HAP-1 (cell line): ENCODE measurements around the gene DTNBP1.
"Not testable (repeated sequence)": the region's sequence is repeated elsewhere in the genome, so short reads cannot be mapped to it uniquely, and the experiment has no call there.

Experiments used
- DNase-seq, 2 experiments: peaks; one replicate each; pipeline ENCODE4 v3.0.0-alpha.2; 2016 to 2020; ENCODE audit warnings: low spot score in 2 of 2
- H3K27me3 ChIP-seq: fragments of 250-450 bp; sonication (Bioruptor Pico); 2 replicates; pipeline ENCODE4 v1.5.1; 2020; ENCODE audit warnings: low read depth, mild to moderate bottlenecking, moderate library complexity
- H3K36me3 ChIP-seq: fragments of 250-450 bp; sonication (Bioruptor Pico); replicated peaks from 2 replicates; pipeline ENCODE4 v1.5.1; 2020; ENCODE audit warnings: mild to moderate bottlenecking
- H3K4me1 ChIP-seq: fragments of 250-450 bp; sonication (Bioruptor Pico); 2 replicates; pipeline ENCODE4 v1.5.1; 2020; ENCODE audit warnings: mild to moderate bottlenecking
- H3K4me3 ChIP-seq: fragments of 250-450 bp; sonication (Bioruptor Pico); 2 replicates; pipeline ENCODE4 v1.5.1; 2020; ENCODE audit warnings: mild to moderate bottlenecking, moderate library complexity
- H3K9me3 ChIP-seq: fragments of 250-450 bp; sonication (Bioruptor Pico); 2 replicates; pipeline ENCODE4 v1.5.1; 2020; ENCODE audit warnings: mild to moderate bottlenecking, moderate library complexity
- in situ Hi-C: fragments of 300-500 bp; cut with MboI; formaldehyde crosslinking; loops from 3 replicates; pipeline ENCODE4 v1.14.3; 2020; ENCODE audit warnings: low sequenced_read_pairs, inconsistent platforms, mixed read lengths

DTNBP1 gene

DNA sequence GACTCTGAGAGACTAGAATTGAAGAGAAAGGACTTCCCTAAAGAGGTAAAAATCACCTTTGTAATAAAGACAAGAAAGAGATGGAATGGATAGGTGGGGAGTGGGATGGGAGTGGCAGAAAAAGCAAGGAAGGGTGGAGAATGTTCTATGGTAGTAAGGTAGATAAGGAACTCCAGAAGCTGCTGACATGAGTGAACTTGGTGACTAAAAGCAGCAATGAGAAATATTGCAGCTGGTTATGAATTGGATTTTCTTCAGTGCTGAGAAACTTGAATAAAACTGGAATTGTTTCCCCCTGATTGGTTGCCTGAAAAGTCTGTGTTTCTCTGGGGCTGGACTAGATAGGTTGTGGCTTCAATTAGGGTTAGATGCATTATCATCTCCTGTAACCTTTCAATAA is 15.7 kb upstream of the DTNBP1 start:
- in situ Hi-C loops = no loop called here
- Histone ChIP-seq H3K4me3 (no peak overlapping the region), H3K4me1 (no peaks in the 10 kb centered on the region), H3K36me3 (no peaks in the 10 kb centered on the region), H3K9me3 (no peaks in the 10 kb centered on the region), H3K27me3 (peaks cover 2% of the 10 kb centered on the region; the same call in 1 of the 2 replicates)
- no peak for DNase-seq

DNA sequence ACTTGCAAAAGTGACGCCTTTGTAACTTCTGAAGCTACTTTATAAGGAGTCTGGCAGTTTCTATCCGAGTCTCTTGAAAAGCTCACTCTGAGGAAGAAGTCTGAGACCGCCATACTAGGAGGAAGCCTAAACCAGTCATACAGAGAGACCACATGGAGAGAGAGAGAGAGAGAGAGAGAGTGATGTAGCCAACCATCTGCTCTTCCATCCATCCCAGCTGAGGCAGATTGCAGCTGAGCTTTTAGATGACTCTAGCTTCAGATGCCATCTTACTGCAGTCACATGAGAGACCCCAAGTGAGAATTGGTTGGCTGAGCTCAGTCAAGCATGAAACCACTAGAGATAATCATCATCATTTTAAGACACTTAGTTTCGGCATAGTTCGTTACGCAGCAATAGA is 15.0 kb upstream of the DTNBP1 start:
- H3K27me3 ChIP-seq = peaks cover 6% of the 10 kb centered on the region; the same call in 1 of the 2 replicates
- no peaks in the 10 kb centered on the region for H3K4me1 ChIP-seq
- H3K9me3 ChIP-seq = no peaks in the 10 kb centered on the region
- no peaks in the 10 kb centered on the region for H3K36me3 ChIP-seq
- in situ Hi-C loops = no loop called here
- DNase-seq = no peak
- H3K4me3 ChIP-seq = no peak overlapping the region

DNA sequence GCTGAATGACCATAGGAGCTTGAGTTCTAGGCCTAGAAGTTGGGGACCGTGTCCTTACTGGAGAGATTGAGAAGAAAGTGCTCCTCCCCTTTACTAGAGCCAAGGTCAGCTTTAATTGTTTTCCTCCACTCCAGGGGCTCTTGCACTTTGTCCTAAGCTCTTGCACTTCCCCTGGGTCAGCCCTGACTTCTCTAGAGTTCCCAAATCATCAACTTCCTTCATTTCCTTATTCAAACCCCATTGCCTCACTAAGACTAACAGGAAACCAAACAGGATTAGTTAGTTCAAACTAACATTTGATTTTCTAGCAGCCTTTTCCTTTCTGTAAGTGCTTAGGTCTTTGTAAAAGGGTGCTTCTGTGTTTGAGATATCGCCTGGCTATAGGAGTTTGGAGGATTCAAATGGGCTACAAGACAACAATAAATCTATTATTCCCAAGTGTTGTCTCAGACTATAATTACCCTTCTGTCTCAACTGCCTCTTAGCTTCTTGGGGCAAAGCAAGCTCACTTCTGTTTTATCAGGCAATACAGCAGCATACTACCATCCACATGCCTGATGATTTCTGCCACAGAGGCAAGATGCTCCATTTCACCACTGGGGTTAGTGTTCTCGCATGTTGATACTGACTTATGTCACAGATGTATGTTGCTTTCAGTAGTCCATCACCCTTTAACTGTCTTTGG is 12.8 kb upstream of the DTNBP1 start:
- H3K27me3 ChIP-seq = peaks cover 9% of the 10 kb centered on the region; the same call in 1 of the 2 replicates
- H3K4me3 ChIP-seq = no peak overlapping the region
- DNase-seq = no peak
- no peaks in the 10 kb centered on the region for H3K4me1 ChIP-seq
- in situ Hi-C loops = no loop called here
- no peaks in the 10 kb centered on the region for H3K9me3 ChIP-seq
- H3K36me3 ChIP-seq = no peaks in the 10 kb centered on the region

DNA sequence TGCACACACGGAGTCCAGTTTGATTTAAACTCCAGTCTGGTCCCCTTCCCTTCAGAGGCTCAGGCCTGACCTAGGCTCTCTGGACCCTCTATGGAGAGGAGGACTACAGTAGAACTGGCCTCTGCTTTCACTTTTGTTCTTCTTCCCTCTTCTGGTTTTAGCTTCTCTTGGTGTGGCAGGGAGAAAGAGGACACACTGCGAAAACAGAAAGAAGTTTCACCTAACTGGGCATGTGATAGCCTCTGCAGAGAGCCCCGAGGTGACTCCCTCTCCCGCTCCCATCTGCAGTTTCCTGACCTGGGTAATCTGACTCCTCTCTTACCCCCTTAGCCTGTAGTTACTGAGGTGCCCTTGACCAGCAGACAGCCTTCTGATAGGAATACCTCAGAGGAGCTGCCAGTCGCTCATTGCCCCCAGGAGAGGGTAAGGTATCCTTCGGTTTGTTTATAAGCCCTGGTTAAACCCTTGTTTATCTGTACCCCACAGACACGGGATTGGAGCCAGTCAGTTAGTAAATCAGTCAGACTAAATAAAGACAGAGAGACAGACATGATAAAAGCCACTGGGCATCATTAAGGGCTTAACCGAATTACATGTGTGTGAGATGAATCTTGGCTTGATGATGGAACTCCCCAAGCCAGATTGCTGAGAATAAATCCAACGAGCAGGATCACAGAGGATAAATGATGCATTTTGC is 12.0 kb upstream of the DTNBP1 start:
- DNase-seq = no peak
- in situ Hi-C loops = no loop called here
- Histone ChIP-seq H3K27me3 (peaks cover 12% of the 10 kb centered on the region), H3K9me3 (no peaks in the 10 kb centered on the region), H3K4me1 (no peaks in the 10 kb centered on the region), H3K4me3 (no peak overlapping the region), H3K36me3 (no peaks in the 10 kb centered on the region)

DNA sequence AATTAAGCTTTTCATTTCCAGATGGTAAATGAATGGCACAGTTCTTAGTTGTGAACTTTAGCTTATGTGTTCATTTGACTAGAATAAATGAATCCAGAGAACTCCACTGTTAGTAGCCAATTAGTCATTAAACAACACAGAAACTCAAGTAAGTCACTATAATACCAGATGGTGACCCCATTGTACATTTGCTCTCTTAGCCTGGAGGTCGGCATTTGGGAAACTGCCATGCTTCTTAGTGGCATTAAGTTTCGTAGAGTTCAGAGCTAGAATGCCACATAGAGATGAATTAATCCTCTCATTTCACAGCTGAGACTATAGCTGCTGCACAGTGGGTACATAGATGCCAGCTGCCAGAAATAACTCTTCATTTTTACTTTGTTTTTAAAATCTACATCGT is 10.8 kb upstream of the DTNBP1 start:
- Histone ChIP-seq H3K36me3 (no peaks in the 10 kb centered on the region), H3K4me3 (no peak overlapping the region), H3K9me3 (no peaks in the 10 kb centered on the region), H3K27me3 (peaks cover 16% of the 10 kb centered on the region), H3K4me1 (no peaks in the 10 kb centered on the region)
- DNase-seq = no peak
- in situ Hi-C loops = no loop called here

DNA sequence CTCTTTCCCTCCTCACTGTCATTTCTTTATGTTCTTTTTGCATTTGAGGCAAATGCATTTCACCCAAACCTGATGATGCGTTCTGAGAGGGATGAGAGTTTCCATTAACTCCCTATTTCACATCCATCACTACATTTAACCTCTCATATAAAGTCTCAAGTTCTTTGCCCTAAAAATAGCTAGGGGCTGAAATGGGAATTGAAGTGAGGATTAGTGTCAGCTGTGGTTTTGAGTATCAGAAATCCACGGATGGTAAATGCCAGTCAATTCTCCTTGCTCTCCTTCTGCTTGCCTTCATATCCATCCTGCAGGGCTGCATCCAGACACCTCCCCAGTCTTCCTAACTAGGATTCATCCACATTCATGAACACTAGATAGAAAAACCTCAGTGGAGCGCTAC is 10.0 kb upstream of the DTNBP1 start:
- in situ Hi-C loops = no loop called here
- no peak overlapping the region for H3K4me3 ChIP-seq
- no peaks in the 10 kb centered on the region for H3K4me1 ChIP-seq
- H3K36me3 ChIP-seq = no peaks in the 10 kb centered on the region
- no peaks in the 10 kb centered on the region for H3K9me3 ChIP-seq
- H3K27me3 ChIP-seq = peaks cover 20% of the 10 kb centered on the region
- DNase-seq = no peak

DNA sequence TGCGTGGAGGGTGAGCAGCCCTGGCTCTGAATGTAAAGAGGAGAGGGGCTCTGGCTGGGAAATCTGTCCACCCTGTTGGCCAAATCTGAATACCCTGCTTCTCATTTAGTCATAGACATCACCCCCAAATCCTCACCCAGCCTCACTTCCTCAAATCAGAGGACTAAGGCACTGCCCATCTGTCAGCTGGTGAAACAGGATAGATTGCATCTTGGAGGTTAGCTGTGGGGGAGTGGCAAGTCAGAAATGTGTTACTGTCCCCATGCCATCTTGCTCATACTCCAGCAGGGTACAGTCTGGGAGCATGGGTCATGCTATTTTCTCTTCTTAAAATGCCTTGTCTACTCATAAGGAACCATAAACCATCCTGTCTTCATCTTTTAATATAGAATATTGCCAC is 9.5 kb upstream of the DTNBP1 start:
- in situ Hi-C loops = no loop called here
- no peaks in the 10 kb centered on the region for H3K4me1 ChIP-seq
- peaks cover 20% of the 10 kb centered on the region for H3K27me3 ChIP-seq
- H3K4me3 ChIP-seq = no peak overlapping the region
- H3K9me3 ChIP-seq = no peaks in the 10 kb centered on the region
- DNase-seq = no peak
- no peaks in the 10 kb centered on the region for H3K36me3 ChIP-seq

DNA sequence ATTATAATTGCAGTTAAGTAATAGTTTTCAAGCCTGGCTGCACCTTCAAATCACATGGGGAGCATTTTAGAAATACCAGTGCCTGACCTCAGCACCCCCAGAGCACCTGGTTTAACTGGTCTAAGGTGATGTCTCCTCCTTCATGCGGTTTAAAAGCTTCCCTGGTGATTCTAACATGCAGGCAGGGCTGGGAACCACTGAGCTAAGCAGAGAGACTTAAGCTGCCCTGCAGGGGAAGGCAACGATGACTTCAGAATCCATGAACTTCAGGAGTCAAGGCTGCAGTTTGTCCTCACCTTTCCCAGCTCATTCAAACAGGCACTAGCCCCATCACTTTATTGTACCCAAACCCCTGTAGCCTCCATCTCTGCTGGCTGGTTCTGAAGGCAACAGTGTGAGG is 6.1 kb upstream of the DTNBP1 start:
- Histone ChIP-seq H3K36me3 (no peaks in the 10 kb centered on the region), H3K9me3 (no peaks in the 10 kb centered on the region), H3K4me1 (no peaks in the 10 kb centered on the region), H3K4me3 (no peak overlapping the region), H3K27me3 (peaks cover 22% of the 10 kb centered on the region)
- no peak for DNase-seq
- in situ Hi-C loops = no loop called here

DNA sequence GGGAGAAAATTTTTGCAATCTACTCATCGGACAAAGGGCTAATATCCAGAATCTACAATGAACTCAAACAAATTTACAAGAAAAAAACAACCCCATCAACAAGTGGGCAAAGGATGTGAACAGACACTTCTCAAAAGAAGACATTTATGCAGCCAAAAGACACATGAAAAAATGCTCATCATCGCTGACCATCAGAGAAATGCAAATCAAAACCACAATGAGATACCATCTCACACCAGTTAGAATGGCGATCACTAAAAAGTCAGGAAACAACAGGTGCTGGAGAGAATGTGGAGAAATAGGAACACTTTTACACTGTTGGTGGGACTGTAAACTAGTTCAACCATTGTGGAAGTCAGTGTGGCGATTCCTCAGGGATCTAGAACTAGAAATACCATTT is 4.1 kb upstream of the DTNBP1 start:
- in situ Hi-C loops, H3K9me3 ChIP-seq, DNase-seq, H3K36me3 ChIP-seq, H3K4me1 ChIP-seq, H3K4me3 ChIP-seq: not testable (repeated sequence)
- H3K27me3 ChIP-seq = peaks cover 13% of the 10 kb centered on the region

DNA sequence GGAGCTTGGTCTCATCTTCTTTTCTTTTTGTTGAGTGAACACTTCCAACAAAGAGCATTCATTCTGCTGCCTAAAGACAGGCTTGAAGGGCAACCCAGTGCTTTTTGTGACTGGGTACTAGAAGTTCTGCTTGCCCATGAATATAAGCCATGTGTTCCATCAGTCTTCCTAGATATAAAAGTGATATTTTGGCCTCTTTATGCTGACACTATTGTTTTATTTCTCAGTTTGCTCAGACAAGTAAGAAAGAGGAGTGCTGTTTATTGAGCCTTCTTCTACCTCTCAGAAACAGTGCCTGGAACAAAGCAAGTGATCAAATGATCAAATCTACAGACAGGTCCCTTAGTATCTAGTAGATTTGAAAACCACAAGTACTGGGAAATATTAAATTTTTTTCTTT is 2.4 kb upstream of the DTNBP1 start:
- Histone ChIP-seq H3K4me3 (no peak overlapping the region), H3K9me3 (no peaks in the 10 kb centered on the region), H3K36me3 (peaks cover 2% of the 10 kb centered on the region; the same call in 1 of the 2 replicates), H3K27me3 (peaks cover 13% of the 10 kb centered on the region), H3K4me1 (peaks cover 7% of the 10 kb centered on the region)
- in situ Hi-C loops = no loop called here
- no peak for DNase-seq

DNA sequence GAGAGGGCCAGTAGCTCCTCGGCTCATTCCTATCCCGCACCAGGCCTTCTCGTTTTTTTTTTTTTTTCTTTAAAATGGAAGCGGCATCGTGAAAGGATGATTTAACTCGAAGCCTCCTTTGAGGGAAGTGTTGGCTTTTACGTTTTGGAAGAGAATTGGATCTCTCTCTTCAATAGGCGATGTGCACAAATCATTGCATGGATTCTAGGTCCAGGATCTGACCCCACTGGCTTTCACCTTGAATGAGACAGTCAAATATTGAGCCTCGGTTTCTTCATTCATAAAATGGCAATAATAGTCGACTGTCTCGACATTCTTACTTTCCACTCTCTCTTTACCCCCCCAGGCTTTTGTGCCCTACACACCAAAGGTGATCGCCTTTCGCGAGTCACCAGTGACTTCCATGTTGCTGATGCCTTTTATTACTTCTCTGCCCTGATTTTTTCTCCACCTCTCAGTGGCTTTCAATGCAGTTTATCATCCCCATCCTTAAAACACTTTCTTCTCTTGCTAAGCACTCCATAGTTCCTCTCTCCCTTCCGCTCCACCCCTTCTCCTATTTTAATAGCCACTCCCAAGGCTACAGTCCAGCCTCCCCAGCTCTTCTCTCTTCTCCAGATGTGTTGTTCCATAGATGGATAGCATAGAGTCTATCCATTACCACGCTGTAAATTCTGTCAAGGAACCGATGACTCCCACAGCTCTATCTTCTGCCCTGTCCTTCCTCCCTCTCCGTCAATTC is 473 bp upstream of the DTNBP1 start:
- in situ Hi-C loops = no loop called here
- Histone ChIP-seq H3K36me3 (peaks cover 4% of the 10 kb centered on the region; the same call in 1 of the 2 replicates), H3K27me3 (peaks cover 7% of the 10 kb centered on the region), H3K9me3 (no peaks in the 10 kb centered on the region), H3K4me1 (peaks cover 17% of the 10 kb centered on the region), H3K4me3 (peak overlapping the region; percentile 74)
- DNase-seq = no peak

DNA sequence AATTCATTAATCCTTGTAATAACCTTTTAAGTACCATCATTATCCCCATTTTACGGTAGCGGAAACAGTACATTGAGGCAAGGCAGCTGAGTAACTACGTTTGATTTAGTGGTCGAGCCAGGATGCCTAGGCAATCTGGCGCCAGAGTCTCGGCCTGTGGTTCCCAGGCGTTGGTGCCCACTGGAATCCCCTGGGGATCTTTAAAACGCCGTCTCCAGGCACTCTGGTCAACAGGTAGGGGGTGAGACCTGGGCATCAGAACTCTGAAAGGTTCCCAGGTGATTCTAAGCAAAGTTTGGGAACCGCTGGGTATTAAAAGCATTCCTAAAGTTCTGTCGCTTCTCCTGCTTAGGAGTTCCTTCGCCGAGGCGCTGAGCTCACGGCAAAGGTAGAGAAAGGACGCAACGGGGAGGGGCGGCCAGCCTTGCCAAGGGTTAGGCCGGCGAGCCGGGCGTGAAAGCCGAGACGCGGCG is 939 bp downstream of the DTNBP1 start:
- DNase-seq = peak in 1 of 2 experiments; percentile 4

DNA sequence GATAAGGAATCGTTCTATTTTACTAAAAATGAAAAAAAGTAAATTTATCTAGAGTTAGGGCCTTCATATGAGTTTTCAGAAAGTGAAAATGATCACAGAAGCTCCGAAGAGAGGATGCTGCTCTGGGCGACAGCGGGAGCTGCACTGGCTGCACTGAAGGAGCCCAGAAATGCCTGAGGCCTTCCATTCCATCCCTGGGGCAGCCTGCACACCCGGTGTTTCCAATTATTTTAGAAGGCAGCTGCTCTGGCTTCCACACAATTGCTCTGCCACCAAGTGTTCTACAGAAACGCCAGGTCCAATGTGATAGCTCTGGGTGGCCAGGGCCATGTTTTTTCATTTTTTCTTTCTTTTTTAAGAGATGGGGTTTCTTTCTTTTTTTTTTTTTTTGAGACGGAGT is 3.6 kb downstream of the DTNBP1 start:
- H3K4me3 ChIP-seq = no peak overlapping the region
- peaks cover 4% of the 10 kb centered on the region; the same call in 1 of the 2 replicates for H3K36me3 ChIP-seq
- H3K9me3 ChIP-seq = no peaks in the 10 kb centered on the region
- DNase-seq = no peak
- in situ Hi-C loops = no loop called here
- no peaks in the 10 kb centered on the region; the same call in 1 of the 2 replicates for H3K27me3 ChIP-seq
- peaks cover 21% of the 10 kb centered on the region for H3K4me1 ChIP-seq

More for the DNA sequence above, 939 bp downstream of the DTNBP1 start:
- H3K9me3 ChIP-seq = no peaks in the 10 kb centered on the region
- peaks cover 4% of the 10 kb centered on the region; the same call in 1 of the 2 replicates for H3K36me3 ChIP-seq
- peaks cover 21% of the 10 kb centered on the region for H3K4me1 ChIP-seq
- in situ Hi-C loops = no loop called here
- peak overlapping the region; percentile 74 for H3K4me3 ChIP-seq
- H3K27me3 ChIP-seq = peaks cover 2% of the 10 kb centered on the region; the same call in 1 of the 2 replicates
